Measurements from ENCODE around the gene ASTN1.
"Not testable (repeated sequence)": the region's sequence is repeated elsewhere in the genome, so short reads cannot be mapped to it uniquely, and the experiment has no call there.

The ASTN1 gene

DNA sequence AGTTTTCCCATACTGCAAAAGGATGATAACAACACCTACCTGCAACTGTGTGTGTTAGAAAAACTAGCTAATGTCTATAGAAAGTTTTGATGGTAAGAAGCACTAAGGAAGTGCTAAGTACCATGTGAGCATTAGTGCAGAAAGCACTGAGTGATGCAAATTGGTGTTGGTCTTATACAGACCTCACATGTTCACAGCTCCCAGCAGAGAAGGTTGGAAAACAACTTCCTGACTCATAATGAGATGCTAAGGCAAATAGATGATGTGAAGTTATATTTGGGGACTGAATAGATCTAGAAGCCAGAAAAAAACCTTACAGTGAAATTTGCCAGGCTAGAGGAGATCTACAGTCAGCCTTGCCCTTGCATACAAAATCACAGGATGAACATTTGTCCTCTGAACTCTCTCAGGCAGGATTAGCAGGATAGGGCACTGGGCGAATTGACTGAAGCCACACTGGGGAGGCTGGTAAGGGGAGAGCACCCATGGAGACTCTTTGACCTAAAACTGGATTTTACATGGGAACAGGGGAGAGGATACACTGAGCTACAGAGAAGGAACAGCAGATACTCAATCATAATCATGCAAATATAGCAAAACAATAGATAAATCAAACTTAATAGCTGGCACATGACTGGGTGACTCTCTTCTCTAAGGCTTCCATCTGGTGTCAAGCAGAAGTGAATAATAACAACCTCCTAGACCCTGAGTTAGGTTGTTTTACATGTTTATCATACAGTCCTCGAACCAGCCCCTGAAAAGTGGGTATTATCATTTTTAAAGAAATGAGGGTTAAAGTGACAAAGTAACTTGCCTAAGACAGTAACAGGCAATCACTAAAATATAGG is 61.3 kb downstream of the ASTN1 start:
- DNase-seq: no peak

DNA sequence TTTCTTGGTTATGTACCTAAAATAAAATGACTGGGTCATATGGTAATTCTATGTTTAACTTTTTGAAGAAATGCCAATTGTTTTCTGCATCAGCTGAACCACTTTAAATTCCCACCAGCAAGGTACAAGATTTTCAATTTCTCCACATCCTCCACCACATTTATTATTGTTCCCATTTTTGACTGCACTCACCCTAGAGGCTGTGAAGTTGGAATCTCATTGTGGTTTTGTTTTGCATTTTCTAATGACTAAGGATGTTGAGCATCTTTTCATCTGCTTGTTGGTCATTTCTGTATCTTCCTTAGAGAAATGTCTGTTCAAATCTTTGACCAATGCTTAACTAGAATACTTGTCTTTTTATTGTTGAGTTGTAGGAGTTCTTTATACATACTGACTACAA is 72.5 kb downstream of the ASTN1 start:
- DNase-seq: no peak

DNA sequence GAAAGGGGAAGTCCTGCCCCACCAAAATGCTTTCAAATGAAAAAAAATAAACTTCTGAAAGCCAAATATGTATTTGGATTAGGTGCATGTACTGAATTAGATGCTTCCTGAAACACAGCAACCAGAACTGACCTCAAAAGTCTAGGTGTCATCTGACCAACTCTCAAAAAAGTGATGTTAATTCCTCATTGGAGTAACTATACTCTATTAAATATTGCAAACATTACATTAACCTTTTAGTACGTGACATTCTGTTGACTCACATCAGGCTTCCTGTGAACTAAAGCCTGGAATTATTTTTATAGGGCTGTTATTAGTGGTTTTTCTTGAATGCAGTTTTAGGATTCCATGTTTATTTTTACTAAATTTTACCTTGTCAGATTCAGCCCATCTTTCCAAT is 73.5 kb downstream of the ASTN1 start:
- DNase-seq: no peak

DNA sequence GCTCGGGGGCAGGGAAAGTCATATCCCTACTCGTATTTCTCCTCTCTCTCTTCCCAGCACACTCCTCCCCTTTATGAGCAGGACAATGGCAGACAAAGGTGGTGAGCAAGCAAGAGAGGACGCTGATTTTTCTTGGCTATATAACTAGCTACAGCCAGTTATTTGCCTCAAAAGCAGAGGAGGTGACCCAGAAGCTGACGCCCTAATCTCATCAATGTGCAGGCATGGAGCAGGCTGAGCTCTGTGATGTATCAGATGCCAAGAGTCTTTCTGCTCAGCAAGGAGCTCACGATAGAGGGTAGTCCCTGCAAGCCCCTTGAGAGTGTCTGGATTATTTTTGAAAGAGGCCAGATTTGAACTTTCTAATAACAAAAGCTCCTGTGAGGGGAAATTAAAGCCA is 75.5 kb downstream of the ASTN1 start:
- DNase-seq: no peak

DNA sequence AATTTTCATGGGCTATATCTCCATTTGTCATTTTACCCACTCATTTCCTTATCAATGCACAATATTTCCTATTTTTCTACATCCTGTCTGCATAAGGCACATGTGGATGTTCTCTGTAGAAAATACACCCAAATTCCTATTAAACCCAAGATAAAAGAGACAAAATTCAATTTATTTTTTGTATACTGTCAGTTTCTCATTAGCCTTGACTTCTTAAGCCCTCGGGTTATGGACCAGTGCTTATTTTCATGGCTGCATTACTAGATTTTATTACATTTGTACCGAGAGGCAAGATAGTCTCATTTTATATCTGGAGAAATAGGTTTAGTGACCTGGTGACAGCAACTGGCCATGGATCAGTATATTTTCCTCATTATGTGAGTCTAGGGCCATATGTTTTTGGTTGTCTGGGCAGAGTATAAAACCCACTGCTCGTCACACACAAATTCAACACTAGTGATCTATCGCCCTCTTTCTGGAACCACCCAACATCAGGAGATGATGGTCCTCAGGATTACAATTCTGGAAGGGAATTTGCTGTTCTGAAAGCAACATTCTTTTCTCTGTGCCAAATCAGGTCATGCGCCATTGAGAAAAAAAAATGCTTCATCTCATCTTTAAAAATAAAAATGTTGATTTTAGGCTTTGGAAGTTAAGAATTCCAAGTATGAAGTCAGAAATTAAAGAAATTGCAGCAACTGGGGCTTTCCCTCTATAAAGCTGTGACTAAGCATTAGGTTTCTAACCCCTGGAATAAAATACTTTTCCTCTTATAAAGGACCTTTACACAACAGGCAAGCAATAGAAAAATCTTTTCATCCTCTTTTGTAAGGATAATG is 81.4 kb downstream of the ASTN1 start:
- DNase-seq: no peak

DNA sequence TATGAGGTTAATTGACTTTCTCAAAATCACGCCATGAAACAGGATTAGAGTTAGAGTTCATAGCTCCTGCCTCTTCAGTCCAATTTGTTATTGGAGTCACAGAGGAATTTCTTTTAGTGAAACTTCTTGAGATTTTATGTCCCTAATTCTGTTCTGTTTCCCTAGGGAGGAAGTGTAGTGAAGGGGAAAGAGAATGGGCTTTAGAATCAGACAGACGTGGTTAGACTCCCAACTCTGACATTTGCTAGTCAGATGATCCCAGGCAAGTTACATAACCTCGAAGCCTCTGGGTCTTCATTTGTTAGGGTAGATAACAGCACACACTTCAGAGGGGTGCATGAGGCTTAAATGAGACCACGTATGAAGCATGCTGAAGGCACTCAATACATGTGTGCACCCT is 83.9 kb downstream of the ASTN1 start:
- no peak for DNase-seq

DNA sequence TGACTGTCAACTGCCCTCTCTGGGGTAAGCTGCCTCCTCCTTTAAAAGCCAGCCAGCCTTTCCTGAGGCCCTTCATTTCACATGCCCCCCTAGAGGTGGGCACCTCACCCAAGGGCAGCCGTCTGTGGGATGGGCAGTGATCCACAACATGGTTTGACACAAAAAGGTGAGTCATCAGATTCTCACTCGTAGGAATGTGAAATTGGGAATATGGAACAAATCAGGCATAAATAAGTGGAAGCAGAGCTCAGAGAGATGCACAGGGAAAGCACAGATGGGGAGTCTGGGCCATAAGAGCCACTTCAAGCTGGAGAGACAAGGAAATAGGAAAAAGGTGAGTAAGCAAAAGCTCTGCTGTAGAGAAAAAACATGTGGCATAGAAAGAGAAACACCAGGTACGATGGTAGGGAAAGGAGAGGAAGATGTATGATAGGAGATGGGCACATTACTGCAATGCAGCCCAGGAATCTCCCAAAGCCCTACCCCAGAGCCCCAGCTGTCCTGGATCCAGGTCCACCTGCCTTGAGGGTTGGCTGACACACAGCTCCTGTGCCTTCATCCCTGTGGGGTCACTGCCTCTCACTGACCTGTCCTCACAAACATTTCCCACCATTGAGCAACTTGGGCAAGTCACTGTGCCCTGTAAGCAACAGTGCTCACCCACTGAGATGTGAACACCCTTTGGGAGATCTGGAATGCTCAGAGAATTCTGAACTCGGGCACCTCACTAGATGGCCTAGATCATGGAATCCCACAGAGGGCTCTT is 86.6 kb downstream of the ASTN1 start:
- no peak for DNase-seq

DNA sequence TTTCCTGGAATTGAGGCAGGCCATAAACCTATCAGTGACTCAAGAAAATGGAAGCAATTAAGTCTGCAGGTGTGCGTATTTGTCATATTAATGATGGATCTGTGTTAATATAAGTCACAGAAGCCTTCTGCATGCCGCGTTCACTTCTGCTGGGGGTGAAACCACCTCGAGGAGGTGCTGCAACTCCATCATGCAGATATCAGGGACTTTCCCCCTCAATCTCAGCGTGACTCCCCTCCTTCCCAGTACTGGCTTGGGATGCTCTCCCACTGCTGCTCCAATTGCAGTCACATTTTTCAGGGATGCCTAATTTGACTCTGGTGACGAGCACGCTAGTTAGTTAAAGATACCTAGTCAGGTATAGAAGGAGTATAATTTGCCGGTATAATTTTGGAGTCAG is 87.5 kb downstream of the ASTN1 start:
- DNase-seq: no peak

DNA sequence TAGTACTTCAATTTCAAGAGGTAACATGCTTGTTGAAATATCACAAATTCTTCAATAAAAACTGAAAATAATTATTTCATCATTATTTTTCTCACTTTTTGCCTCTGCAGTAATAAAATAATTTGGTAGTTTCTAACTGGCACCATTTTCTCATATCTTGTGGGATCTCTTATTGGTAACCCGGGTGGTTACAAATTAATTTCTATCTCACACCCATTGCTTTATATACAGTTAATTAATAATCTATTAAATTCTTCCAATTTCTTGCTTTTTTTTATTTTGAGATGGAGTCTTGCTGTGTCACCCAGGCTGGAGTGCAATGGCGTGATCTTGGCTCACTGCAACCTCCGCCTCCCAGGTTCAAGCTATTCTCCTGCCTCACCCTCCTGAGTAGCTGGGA is 89.7 kb downstream of the ASTN1 start:
- not testable (repeated sequence) for DNase-seq

DNA sequence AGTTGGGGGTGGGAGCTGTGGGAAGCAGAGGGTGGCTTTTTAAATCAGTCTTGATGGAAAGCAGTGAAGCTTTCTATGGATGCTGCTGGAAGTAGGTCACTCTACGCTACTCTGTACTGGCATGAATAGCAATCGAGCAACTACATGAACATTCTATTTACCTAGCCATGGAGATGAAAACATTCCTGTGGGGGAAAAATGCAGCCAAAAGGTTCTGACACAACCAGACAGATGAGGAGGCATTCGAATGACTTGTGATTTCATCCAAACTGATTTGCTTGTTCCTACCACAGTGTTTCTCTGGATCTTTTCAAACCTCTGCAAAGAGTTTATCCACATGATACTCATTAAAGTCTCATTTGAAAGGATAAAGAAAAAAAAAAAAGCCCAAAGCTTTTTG is 95.0 kb downstream of the ASTN1 start:
- DNase-seq: no peak

DNA sequence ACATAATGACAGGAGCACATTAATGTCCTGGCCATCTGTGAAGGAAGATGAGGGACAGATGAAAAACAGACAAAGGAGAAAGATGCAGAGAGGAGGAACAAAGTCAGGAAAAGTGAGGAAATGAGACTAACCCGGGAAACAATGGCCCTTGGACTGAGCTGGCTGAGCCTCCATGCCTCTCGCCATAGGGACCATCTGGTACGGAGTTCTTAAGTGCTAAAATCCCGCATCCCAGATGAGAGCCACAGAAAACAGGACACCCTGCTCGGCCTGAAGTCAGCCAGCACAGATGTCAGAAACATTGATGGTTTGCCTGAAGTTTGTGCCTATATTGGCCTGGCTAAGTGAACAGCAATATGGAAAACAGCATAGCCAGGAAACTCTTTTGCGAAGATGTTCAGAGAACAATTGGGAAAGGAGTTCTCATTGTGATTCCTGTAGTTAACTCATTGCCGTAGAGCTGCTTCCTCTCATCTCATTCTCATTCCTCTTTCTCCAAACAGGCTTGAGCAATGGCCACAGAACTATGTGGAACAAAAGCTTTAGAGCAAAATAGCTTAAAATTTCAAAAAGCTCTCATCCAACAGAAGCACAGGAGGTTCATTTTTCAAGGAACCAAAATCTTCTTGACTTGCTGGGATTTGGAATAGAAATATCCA is 96.6 kb downstream of the ASTN1 start:
- DNase-seq: no peak

DNA sequence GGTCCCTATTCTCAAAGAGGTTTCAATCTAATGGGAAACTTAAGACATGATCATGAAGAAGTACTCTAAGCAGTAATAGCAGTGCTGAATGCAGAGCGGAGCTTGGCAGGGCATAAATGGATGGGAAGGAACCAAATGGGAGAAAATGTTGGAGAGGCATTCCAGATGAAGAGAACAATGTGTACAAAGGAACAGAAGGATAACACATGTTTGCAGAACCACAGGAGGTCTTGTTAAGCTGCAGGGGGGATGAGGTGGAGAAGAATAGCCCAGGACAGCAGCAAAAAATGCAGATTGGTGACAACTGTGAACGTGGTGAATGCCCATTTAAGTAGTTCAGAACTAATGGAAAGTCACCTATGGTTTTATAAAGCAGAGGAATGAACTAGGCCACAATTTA is 99.1 kb downstream of the ASTN1 start:
- no peak for DNase-seq

DNA sequence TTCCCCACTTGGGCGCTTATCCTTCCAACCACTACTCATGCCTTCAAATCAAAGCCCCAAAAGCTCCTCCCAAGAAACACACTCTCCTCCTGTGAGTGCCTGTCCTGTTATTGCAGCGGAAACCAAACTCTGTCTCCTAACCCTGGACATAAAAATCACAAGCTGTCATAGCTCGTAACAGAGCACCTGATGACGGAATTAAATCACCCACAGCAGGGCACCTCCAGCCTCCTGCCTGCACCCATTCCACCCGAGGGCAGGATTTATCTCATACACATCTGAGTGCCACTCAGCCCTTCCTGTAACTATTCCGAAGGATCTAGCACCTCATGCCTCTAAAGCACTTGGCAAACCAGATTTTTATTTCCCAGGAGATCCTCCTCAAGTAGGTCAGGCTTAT is 100.9 kb downstream of the ASTN1 start:
- no peak for DNase-seq

DNA sequence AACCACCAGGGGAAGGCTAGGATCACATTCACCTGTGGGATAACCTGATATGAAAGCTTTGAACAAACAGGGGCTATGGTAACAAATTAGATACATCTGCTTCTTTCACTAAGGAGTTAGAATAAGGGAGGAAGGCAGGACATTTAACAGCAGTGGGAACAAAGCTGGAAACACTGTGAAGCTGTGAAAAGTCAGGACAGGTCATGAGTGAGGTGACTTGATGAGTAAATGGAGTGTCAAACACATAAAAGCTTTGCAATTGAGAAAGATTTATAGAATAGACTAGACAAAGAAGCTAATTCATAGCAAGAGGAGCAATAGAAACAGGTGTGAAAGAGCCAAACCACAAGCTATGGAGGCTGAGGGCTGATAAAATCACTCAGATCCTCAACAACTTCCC is 110.0 kb downstream of the ASTN1 start:
- no peak for DNase-seq

DNA sequence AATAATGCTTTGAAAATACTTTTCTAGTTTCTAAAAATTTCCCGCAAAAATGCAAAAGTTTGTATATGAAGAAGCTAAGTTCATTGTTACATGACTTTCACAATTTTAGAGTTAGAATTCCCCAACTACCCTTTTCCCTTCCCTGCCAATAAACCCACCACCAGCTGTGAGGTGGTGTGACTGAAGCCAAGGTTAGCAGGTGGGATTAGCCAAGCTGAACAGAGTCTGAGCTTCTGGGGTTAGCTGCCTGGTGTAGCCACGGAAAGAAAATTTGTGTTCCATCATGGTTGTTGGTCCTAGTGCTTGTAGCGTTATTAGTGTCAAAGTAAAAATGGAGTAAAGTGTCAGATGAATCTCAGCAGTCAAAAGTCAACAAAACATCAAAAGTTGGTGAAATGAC is 110.9 kb downstream of the ASTN1 start:
- DNase-seq: no peak

DNA sequence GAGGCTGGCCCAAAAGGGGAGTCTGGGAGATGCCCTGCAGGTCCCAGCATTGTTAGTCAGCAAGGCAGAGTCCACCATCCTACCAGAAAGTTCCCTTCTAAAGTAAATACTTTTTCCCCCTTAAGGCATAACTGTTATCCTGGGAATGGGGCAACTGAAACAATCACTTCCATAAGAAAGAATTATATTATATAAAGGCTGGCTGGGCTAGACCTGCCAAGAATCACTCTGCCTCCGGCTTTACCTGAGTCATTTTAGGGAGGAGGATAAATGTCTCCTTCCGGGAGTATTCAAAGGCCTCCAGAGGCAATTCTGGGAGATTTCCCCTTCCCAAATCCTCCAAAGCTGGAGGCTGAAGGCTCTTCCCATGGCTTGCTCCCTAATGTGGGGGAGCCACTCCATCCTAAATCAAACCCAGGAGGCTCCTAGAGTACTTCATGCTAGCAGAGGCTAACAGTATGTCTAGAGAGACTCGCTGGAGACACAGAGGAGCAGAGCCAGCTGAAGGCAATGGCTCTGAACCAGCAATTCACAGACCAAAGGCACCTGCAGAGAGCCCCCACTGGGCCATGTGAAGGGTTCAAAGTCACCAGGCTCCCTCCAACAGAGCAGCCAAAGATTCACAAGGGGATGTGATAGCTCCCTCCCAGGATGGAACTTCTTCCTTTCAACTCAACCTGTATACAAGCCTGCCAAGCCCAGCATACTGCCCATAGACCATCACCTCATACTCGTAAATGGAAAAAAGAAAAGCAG is 116.0 kb downstream of the ASTN1 start:
- DNase-seq: no peak

DNA sequence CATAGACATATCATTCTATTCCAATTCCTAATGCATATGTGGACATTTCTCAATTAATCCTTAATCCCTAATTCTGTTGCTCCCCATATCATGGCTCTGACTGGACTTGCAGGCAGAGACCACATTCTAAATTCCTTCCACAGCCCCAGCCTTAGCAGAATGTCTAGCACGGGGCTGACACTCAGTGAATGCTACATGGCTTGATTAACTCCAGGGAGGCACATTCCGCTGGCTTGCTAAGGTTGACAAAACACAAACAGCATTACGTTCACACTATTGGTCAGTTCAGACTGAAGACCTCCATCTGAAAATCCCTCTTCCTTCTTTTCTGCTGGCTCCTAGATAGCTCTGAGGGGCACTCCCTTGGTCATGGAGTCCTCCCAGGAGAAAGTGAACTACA is 119.4 kb downstream of the ASTN1 start:
- no peak for DNase-seq

DNA sequence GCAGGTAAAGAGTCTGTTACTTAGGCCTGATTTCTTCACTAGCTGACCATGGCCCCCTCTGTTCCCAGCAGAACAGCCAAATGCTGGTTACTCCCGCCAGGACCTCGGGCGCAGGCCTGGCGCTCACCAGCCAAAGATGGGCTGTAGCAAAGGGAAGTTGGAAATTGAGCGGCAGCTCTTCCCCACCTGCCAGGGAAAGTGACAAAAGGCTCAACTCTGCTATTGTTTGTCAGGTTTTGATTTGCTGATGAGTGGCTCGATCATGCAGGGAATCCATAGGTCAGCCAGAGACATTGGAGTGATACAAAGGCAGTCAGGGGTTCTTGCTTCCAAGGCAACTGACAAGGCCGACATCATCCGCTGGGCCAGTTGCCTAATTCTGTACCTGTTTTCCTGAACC is 120.1 kb downstream of the ASTN1 start:
- no peak for DNase-seq

DNA sequence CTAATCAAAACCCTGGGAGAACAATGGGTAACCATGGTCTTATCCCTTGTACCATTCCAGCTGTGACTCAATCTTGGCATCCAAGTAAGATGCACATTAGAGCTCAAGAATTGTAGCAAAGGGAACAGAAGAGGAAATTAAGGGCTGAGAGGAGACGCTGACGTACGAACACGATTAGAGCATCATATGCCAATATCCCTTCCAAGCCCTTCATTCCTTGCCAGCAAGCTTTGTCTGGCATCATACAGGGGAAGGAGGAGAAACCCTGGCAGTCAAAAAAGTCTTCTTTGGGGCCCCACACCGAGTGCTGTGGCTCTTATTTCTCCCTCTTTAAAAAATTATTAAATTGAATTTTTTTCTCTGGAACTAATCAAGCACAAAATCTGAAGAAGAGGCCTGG is 120.9 kb downstream of the ASTN1 start:
- no peak for DNase-seq

DNA sequence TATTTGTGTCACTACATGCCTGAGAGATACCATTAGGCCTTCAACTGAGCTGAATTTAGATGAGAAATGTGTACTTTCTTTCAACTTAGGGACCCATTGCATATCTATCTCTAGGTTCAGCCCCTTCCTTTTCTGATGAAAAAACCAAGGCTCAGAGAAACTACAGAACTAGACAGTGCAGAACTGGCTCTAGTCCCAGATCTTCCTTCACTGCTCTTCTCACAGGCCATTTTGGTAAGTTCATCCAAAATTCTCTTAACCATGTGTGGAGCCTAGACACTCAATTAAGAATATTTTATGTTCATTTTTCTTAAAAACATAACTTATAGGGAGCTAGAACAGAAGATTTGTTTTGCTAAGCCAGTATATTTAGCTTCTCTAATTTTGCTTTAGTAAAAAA is 128.9 kb downstream of the ASTN1 start:
- no peak for DNase-seq

DNA sequence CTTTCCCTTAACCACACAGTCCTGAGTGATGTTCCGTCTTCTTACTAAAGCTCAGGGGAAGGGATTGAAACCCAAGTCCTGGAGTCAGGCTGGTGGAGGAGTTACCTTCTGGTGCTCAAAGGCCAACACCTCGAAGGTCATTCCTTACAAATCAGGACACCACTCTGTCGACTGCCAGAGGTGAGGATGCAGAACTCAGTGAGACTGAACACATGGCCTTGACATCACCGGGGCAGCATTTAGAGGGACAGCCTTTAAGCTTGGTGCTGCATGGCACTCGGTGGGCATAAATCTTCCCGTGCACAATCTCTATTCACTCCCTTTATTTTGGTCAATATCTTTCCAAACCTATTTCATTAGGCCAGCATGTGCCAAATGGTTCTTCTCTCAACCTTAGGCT is 130.9 kb downstream of the ASTN1 start:
- DNase-seq: no peak

DNA sequence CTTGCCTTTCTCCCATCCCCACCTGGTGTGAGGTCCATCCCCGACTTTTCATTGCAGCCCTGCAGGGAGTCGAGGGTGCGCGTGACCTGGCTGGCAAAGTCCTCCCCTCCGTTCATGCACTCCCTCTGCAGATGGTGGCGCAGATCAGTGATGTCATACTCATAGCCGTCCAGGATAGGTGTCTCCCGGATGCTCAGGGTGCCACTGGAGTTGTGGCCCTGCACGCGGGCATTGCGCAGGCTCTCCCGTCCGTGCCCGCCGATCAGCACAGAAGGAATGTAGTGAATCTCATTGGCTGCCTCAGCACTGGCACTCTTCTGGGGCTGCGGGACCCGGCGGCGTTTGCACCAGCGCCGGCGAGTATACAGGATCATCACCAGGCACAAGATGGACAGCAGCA is 132.1 kb downstream of the ASTN1 start:
- no peak for DNase-seq
